Tibial artery (tissue), 4 donors: ENCODE data around the gene ZNF317.

Source experiments
- DNase-seq, 2 donors: peaks; one replicate each; pipeline ENCODE4 v3.0.0-alpha.2; 2019
- H3K27ac ChIP-seq, 2 donors: fragments of 200-600 bp; sonication (generic) in 1 of 2; 1 replicate in 1 of 2; 2 replicates in 1 of 2; pipeline ENCODE4 v1.5.1; 2018 to 2019; ENCODE audit warnings: mild to moderate bottlenecking in 1 of 2
- H3K27me3 ChIP-seq, 2 donors: fragments of 200-600 bp; sonication (generic) in 1 of 2; one replicate each; pipeline versions ENCODE4 v1.5.1 to v1.6.0; 2016 to 2019
- H3K36me3 ChIP-seq, 3 donors: fragments of 200-600 bp; sonication (generic) in 2 of 3; one replicate each; pipeline ENCODE4 v1.5.1; 2016 to 2019; ENCODE audit warnings: mild to moderate bottlenecking in 2 of 3
- H3K4me1 ChIP-seq, 4 donors: fragments of 200-600 bp; sonication (generic) in 2 of 4; 1 replicate in 3 of 4; 2 replicates in 1 of 4; pipeline ENCODE4 v1.5.1; 2016 to 2019
- H3K4me3 ChIP-seq, 2 donors: fragments of 200-600 bp; sonication (generic) in 1 of 2; 1 replicate in 1 of 2; 2 replicates in 1 of 2; pipeline ENCODE4 v1.5.1; 2018 to 2019; ENCODE audit warnings: mild to moderate bottlenecking in 2 of 2
- H3K9me3 ChIP-seq, 3 donors: fragments of 200-600 bp; sonication (generic) in 1 of 3; one replicate each; pipeline ENCODE4 v1.5.1; 2016 to 2019
- intact Hi-C: fragments of 100-400 bp; cut with DNase I; formaldehyde crosslinking; loops from one replicate; pipeline ENCODE4 v1.15.0; 2023; ENCODE audit warnings: low total_unique reads
- TF ChIP-seq, protein P1 (sequence below), 2 experiments: fragments of 200-600 bp in 1 of 2; fragments of 450-650 bp in 1 of 2; IDR thresholded peaks; one replicate each; pipeline ENCODE4 v1.5.1; 2017 to 2019; ENCODE audit warnings: antibody characterized with exemption in 2 of 2, mild to moderate bottlenecking in 1 of 2, moderate library complexity in 1 of 2

The ZNF317 gene

GRCh38 chr19:9126900-9127405 lies 13.2 kb upstream of the ZNF317 start, which contains the start of gene OR7G3:
Gene OR7G3 (minus strand): TSS chr19:9126950. CDS start chr19:9126950, 0 bp downstream.
- peaks cover 0 to 17% of the 10 kb centered on the region in 2 donors for H3K27me3 ChIP-seq
- H3K27ac ChIP-seq: no peak within 1 kb of the TSS
- intact Hi-C loops: no loop called here
- TF ChIP-seq, protein P1, sequence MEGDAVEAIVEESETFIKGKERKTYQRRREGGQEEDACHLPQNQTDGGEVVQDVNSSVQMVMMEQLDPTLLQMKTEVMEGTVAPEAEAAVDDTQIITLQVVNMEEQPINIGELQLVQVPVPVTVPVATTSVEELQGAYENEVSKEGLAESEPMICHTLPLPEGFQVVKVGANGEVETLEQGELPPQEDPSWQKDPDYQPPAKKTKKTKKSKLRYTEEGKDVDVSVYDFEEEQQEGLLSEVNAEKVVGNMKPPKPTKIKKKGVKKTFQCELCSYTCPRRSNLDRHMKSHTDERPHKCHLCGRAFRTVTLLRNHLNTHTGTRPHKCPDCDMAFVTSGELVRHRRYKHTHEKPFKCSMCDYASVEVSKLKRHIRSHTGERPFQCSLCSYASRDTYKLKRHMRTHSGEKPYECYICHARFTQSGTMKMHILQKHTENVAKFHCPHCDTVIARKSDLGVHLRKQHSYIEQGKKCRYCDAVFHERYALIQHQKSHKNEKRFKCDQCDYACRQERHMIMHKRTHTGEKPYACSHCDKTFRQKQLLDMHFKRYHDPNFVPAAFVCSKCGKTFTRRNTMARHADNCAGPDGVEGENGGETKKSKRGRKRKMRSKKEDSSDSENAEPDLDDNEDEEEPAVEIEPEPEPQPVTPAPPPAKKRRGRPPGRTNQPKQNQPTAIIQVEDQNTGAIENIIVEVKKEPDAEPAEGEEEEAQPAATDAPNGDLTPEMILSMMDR (IDR thresholded peaks at IDR 0.05): no peak
- no peaks in the 10 kb centered on the region for H3K36me3 ChIP-seq
- H3K4me3 ChIP-seq: no peak within 1 kb of the TSS
- DNase-seq: no peak
- no peaks in the 10 kb centered on the region for H3K4me1 ChIP-seq
- no peaks in the 10 kb centered on the region for H3K9me3 ChIP-seq

- TF ChIP-seq, protein P1 (IDR thresholded peaks at IDR 0.05): no peak
- peaks cover 0 to 17% of the 10 kb centered on the region in 2 donors for H3K27me3 ChIP-seq
- no peak overlapping the region for H3K27ac ChIP-seq
These were observed 12.0 kb upstream of the ZNF317 start for GRCh38 chr19:9128171-9128570.

GRCh38 chr19:9130965-9131364 lies 9.2 kb upstream of the ZNF317 start:
- H3K4me1 ChIP-seq: no peaks in the 10 kb centered on the region
- H3K27ac ChIP-seq: no peak overlapping the region
- H3K4me3 ChIP-seq: no peak overlapping the region
- no peaks in the 10 kb centered on the region for H3K36me3 ChIP-seq
- H3K9me3 ChIP-seq: no peaks in the 10 kb centered on the region
- DNase-seq: no peak
- peaks cover 0 to 19% of the 10 kb centered on the region in 2 donors for H3K27me3 ChIP-seq
- intact Hi-C loops: no loop called here
- TF ChIP-seq, protein P1 (IDR thresholded peaks at IDR 0.05): no peak

More at GRCh38 chr19:9128171-9128570, 12.0 kb upstream of the ZNF317 start:
- intact Hi-C loops: no loop called here
- H3K4me3 ChIP-seq: no peak overlapping the region
- H3K9me3 ChIP-seq: no peaks in the 10 kb centered on the region
- DNase-seq: no peak
- H3K36me3 ChIP-seq: no peaks in the 10 kb centered on the region
- no peaks in the 10 kb centered on the region for H3K4me1 ChIP-seq

GRCh38 chr19:9132422-9132821 lies 7.8 kb upstream of the ZNF317 start:
- intact Hi-C loops: no loop called here
- H3K27ac ChIP-seq: no peak overlapping the region
- TF ChIP-seq, protein P1 (IDR thresholded peaks at IDR 0.05): no peak
- no peak overlapping the region for H3K4me3 ChIP-seq
- peaks cover 0 to 16% of the 10 kb centered on the region in 2 donors for H3K27me3 ChIP-seq
- no peak for DNase-seq
- H3K9me3 ChIP-seq: no peaks in the 10 kb centered on the region
- H3K36me3 ChIP-seq: no peaks in the 10 kb centered on the region
- H3K4me1 ChIP-seq: no peaks in the 10 kb centered on the region

GRCh38 chr19:9139609-9140158 lies 513 bp upstream of the ZNF317 start:
- H3K9me3 ChIP-seq: peaks cover 0 to 3% (median 2%) of the 10 kb centered on the region in 3 donors
- peak overlapping the region; percentile 68 to 89 for H3K4me3 ChIP-seq
- peaks cover 1 to 7% (median 2%) of the 10 kb centered on the region in 3 donors for H3K36me3 ChIP-seq
- H3K27me3 ChIP-seq: peaks cover 0 to 3% of the 10 kb centered on the region in 2 donors
- no peak for DNase-seq
- intact Hi-C loops: no loop called here
- TF ChIP-seq, protein P1 (IDR thresholded peaks at IDR 0.05): no peak
- H3K27ac ChIP-seq: peak overlapping the region; percentile 88 to 96
- H3K4me1 ChIP-seq: peaks cover 0 to 27% (median 10%) of the 10 kb centered on the region in 4 donors
